ENCODE measurements around the gene F13B.
"Not testable (repeated sequence)": the region's sequence is repeated elsewhere in the genome, so short reads cannot be mapped to it uniquely, and the experiment has no call there.

Gene F13B

DNA sequence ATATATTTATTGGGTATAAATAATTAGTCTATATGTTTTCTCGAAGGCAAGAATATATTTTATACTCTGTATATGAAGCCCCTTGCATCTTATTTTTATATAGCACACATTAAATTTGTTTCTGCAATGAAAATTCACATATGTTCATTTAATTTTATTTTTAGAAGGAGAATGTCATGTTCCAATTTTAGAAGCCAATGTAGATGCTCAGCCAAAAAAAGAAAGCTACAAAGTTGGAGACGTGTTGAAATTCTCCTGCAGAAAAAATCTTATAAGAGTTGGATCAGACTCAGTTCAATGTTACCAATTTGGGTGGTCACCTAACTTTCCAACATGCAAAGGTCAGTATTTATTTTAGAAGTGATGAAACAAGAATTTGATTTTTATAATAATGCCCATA, 73.1 kb downstream of the F13B start:
- ChIA-PET POLR2A (no interaction called here), CTCF (no interaction called here)
- Histone ChIP-seq H3K9me3 (ENCODE audit: control insufficient read depth, insufficient read depth, low read depth, low read length) (no peaks in the 10 kb centered on the region), H3K36me3 (ENCODE audit: control insufficient read depth in 2 of 2, insufficient read depth in 1 of 2, low read length in 2 of 2) (no peaks in the 10 kb centered on the region), H3K4me3 (ENCODE audit: low read depth, low read length) (no peak overlapping the region), H3K4me1 (ENCODE audit: control insufficient read depth, insufficient read depth, low read length) (no peaks in the 10 kb centered on the region), H3K27ac (ENCODE audit: extremely low read depth, low read depth, low read length) (no peak overlapping the region)
- no peak for TF ChIP-seq EGR2 (tag by site-specific recombination; IDR thresholded peaks at IDR 0.05; ENCODE audit: low read depth)
- TF ChIP-seq ZNF433 (tag by site-specific recombination; IDR thresholded peaks at IDR 0.05; ENCODE audit: low read depth) = no peak

DNA sequence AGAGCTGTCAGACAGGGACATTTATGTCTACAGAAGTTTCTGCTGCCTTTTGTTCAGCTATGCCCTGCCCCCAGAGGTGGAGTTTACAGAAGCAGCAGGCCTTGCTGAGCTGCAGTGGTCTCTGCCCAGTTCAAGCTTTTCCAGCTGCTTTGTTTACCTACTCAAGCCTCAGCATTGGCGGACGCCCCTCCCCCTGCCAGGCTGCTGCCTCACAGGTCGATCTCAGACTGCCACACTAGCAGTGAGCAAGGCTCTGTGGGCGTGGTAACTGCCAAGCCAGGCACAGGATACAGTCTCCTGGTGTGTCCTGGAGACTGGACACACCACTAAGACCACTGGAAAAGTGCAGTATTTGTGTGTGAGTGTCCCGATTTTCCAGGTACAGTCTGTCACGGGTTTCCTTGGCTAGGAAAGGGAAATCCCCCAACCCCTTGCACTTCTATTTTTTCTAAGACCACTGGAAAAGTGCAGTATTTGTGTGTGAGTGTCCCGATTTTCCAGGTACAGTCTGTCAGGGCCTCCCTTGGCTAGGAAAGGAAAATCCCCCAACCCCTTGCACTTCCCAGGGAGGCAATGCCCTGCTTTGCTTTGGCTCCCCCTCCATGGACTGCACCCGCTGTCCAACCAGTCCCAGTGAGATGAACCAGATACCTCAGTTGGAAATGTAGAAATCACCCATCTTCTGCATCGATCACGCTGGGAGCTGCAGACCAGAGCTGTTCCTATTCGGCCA, 75.0 kb downstream of the F13B start:
- not testable (repeated sequence) for H3K4me3 ChIP-seq (ENCODE audit: low read depth, low read length)

More for the DNA sequence above, 75.0 kb downstream of the F13B start:
- H3K4me1 ChIP-seq (ENCODE audit: control insufficient read depth, insufficient read depth, low read length); H3K36me3 ChIP-seq (ENCODE audit: control insufficient read depth in 2 of 2, insufficient read depth in 1 of 2, low read length in 2 of 2); CTCF ChIA-PET; H3K9me3 ChIP-seq (ENCODE audit: control insufficient read depth, insufficient read depth, low read depth, low read length); POLR2A ChIA-PET; H3K27ac ChIP-seq (ENCODE audit: extremely low read depth, low read depth, low read length): not testable (repeated sequence)
- peak; percentile 34 for TF ChIP-seq GLIS1 (tag by site-specific recombination; IDR thresholded peaks at IDR 0.05)
- peak; percentile 82 for TF ChIP-seq ZBTB17 (tag by site-specific recombination; IDR thresholded peaks at IDR 0.05)
- peak; percentile 57 for TF ChIP-seq ZIC2 (tag by site-specific recombination; IDR thresholded peaks at IDR 0.05)
- 0 out of 2 replicates have a peak, but pooled peaks have one; percentile 51 for TF ChIP-seq ZBTB48 (tag by site-specific recombination; IDR thresholded peaks at IDR 0.05)

Data from HEK293 (cell line).